GM21390 (cell line): ENCODE results near the gene TRABD.
"Not testable (repeated sequence)": the region's sequence is repeated elsewhere in the genome, so short reads cannot be mapped to it uniquely, and the experiment has no call there.

Experiments
- ATAC-seq: cut with Tn5 transposase; IDR thresholded peaks from one replicate; pipeline ENCODE4 v1.9.1; 2021; ENCODE audit not compliant: unreplicated experiment

The TRABD gene

GRCh38 chr22:50200461-50201190 lies 14.9 kb downstream of the TRABD start, which contains the start of gene SELENOO:
Gene SELENOO (plus strand): TSS chr22:50201011. CDS start chr22:50201037, 26 bp downstream.
- peak; percentile 61 for ATAC-seq

- peak; percentile 22 for ATAC-seq
Measured at GRCh38 chr22:50201191-50202129, 15.7 kb downstream of the TRABD start.

GRCh38 chr22:50202130-50202666 lies 16.5 kb downstream of the TRABD start:
- ATAC-seq, result no peak

- no peak for ATAC-seq
Measured at GRCh38 chr22:50203288-50203687, 17.6 kb downstream of the TRABD start.

GRCh38 chr22:50204571-50204970 lies 18.9 kb downstream of the TRABD start:
- ATAC-seq, result no peak

GRCh38 chr22:50204998-50205397 lies 19.3 kb downstream of the TRABD start:
- not testable (repeated sequence) for ATAC-seq

GRCh38 chr22:50205781-50206569 lies 20.3 kb downstream of the TRABD start:
- ATAC-seq, result no peak

- ATAC-seq, result no peak
Measured at GRCh38 chr22:50206599-50206998, 20.9 kb downstream of the TRABD start.

- ATAC-seq, result no peak
Measured at GRCh38 chr22:50207383-50208140, 21.8 kb downstream of the TRABD start.

- no peak for ATAC-seq
Measured at GRCh38 chr22:50208430-50208938, 22.8 kb downstream of the TRABD start.

GRCh38 chr22:50208939-50209892 lies 23.5 kb downstream of the TRABD start:
- ATAC-seq, result no peak

GRCh38 chr22:50209893-50210292 lies 24.2 kb downstream of the TRABD start:
- ATAC-seq, result no peak

- ATAC-seq, result no peak
Measured at GRCh38 chr22:50210378-50211139, 24.8 kb downstream of the TRABD start.

GRCh38 chr22:50211147-50211546 lies 25.4 kb downstream of the TRABD start:
- no peak for ATAC-seq

- ATAC-seq, result no peak
Measured at GRCh38 chr22:50213263-50213662, 27.6 kb downstream of the TRABD start.

- ATAC-seq, result no peak
Measured at GRCh38 chr22:50215297-50216054, 29.8 kb downstream of the TRABD start.

GRCh38 chr22:50216055-50216683 lies 30.5 kb downstream of the TRABD start:
- ATAC-seq, result no peak
